COLO668 (cell line): ENCODE data around the gene IL17F.

Experiments
- DNase-seq: peaks from one replicate; lab custom pipeline; 2025; ENCODE audit not compliant: unreplicated experiment; lab: John Stamatoyannopoulos, UW

IL17F gene

DNA sequence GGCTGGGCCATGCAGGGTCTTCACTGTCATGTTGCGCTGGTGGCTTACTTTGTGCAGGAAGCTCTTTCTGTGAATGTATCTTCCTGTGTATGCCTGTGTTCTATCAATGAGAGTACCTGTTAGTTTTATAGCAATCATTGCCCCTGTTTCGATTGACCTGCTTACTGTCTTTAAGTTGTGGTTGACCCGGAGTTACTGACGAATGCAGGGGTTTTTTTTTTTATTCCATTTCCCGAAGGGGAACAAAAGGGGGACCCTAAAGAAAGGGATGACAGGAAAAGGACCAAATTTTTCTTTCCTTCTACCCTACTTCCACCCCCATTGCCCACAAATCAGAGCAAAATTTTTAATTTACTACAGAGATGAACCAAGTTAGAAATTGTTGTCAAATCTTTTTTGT lies at the start of gene IL17F:
Gene IL17F (minus strand): TSS at position 101 of the 400 bp plus-strand sequence. CDS start 71 bp downstream, at position 30.
- DNase-seq, result no peak

- DNase-seq, result no peak
Measured at GRCh38 chr6:52293067-52293466, 48.8 kb upstream of the IL17F start.

- DNase-seq, result no peak
Measured at GRCh38 chr6:52288841-52289240, 44.5 kb upstream of the IL17F start.

GRCh38 chr6:52288216-52288615 lies 43.9 kb upstream of the IL17F start:
- DNase-seq, result no peak

- DNase-seq, result peak; percentile 54
Measured at GRCh38 chr6:52286798-52287432, 42.6 kb upstream of the IL17F start.

DNA sequence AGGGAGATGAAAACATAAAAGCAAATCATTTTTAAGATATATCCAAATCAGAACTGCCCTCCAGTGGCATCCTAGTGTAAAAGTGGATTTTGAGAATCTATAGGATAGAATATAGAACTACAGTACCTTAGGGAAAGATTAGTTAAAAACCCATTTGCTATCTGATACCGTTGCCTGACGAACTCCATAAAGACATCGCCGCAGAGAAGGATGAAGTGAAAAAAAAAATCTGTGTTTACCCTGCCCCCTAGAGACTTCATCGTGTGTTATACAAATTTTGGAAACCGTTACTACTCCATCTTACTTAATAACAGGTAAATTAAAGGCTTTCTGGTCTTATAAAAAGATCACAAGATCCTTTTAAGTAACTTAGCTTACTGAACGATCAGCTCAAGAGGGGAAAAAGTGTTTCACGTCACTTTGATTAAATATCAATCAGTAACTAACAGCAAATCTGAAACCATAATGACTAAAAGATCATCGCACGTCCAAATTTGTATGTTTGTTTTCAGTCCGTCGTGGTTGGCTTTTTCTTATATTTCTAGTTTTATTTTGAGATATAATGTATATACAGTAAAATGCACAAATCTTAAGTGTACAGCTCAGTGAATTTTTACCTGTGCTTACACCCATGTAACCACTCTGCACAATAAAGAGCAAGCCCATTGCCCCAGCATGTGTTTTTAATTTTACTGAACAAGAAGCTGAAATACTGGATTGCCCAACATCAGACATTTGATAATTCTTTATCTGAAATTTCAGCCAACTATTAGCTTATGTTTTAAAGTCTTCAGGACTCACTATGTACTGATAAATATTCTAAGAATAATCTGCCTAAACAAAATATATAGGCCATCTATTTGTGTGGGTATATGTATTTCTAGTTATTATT lies 41.1 kb upstream of the IL17F start:
- no peak for DNase-seq

- peak; percentile 93 for DNase-seq
Measured at GRCh38 chr6:52284460-52285176, 40.3 kb upstream of the IL17F start, which contains the start of gene MCM3. MCM3 (minus strand) TSS chr6:52284742; CDS start chr6:52284674, 68 bp downstream.

- peak; percentile 59 for DNase-seq
Measured at GRCh38 chr6:52284131-52284459, 39.8 kb upstream of the IL17F start.

DNA sequence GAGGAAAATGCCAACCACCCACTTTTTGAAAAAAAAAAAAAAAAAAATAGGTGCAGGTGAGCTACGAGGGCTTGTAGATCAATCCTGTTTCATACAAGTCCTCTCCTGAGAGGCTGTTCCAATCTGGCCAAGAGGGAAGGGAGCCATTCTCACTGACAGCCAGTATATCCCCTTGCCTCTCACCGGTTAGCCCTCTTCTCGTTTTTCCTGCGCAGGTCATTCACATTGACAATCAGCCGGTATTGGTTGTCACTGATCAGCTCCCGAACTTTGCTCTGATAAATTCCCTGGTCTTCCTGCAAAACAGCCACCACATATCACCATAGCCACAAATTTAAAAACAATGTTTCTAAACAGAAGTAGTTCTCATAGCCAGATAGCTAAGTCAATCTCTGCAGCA lies 38.8 kb upstream of the IL17F start:
- DNase-seq, result no peak

DNA sequence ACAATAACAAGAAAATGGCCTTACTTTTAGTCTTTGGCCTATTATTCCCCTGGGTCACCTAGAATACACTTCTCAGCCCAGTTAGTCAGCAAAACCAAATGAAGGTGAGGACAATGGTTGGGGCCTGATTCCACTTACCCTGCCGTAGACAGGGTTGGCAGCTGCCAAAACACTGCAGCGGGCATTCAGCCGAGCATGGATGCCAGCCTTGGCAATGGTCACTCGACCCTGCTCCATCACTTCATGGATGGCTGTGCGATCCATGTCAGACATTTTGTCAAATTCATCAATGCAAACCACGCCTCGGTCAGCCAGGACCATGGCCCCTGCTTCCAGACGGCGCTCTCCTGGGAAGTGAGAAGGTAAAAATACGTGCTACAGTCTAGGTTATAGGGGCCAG lies 31.8 kb upstream of the IL17F start:
- DNase-seq, result no peak

DNA sequence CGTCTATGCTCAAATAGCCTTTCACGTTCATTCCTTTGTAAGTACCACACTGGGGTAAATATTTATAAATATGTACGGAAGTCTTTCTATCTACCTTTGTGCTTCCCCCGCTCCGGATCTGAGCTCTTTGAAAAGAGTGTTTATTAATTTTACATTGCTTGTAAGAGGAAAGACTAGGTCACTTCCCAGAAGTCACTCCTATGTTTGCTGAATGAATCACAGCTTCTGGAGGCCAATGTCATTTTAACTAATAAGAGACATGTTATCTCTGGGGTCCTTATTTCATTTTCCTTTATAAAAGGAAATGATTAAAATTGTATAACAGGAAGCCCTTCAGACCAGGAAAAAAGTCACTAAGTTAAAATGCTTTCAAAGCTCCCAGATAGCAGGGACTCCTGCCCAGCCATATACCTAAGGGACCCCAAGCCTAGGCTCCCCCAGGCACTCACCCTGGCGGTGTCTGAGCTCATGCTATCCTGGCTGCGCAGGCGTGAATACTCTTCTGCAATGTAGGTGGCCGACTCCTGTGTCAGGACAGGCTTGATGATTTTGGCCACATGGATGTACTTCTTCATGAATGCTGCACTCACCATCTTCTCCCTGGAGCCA lies 27.7 kb upstream of the IL17F start:
- no peak for DNase-seq

- peak; percentile 35 for DNase-seq
Measured at GRCh38 chr6:52263709-52264540, 19.6 kb upstream of the IL17F start.

- DNase-seq, result no peak
Measured at GRCh38 chr6:52262620-52263344, 18.5 kb upstream of the IL17F start.

DNA sequence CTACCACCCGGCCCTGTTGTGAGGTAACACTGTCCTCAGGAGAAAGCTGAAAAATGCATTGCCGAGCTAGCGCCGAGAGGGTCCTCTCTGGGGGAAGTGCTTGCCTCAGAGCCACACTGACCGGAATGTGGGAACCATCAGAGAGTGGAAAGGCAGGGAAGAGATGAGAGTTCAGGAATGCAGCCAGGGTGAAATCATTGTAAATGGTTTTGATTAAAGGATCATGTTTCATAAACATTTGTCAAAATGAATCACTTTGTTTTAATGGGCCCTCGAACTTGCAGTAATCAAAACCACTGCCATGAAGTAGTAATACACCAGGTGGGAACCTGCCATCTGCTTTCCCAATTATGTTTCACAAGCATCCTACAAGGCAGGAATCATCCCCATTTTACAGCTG lies 16.9 kb upstream of the IL17F start:
- DNase-seq, result no peak

DNA sequence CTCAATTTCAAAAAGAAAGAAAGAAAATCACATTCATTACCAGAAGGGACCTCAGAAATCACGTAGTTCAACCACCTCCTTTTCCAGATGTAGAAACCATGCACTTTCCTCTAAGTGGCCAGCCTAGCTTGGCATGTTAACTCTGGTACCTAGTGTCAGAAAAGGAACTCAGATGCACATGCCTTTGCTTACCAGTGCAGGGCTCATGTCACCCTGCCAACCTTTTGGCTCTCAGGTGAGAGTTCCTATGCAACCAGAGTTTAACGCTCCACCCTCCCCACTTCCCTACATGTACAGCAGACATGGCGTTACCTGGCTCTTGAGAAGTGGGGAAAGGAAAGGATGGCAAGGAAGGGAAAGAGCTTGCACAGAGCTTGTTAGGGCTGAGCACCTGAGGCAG lies 16.3 kb upstream of the IL17F start:
- DNase-seq, result no peak

DNA sequence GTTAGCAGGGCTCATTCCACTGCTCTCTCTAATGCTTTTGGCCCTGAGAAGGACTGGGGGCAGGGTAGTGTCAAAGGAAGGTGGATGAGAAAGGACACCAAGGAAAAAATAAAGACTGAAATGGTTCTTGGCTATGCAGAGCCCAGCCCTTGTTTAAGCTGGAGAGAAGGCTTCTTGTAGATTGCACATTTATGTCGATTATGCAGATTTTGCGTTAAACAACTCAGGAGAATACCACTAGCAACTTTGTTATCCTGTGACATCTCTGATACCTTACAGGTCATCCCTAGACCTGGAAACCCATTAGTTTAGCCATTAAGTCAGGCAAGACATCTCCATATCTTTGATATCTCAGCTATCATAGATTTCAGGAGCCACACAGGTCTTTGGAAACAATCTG lies 11.1 kb upstream of the IL17F start:
- DNase-seq, result no peak

DNA sequence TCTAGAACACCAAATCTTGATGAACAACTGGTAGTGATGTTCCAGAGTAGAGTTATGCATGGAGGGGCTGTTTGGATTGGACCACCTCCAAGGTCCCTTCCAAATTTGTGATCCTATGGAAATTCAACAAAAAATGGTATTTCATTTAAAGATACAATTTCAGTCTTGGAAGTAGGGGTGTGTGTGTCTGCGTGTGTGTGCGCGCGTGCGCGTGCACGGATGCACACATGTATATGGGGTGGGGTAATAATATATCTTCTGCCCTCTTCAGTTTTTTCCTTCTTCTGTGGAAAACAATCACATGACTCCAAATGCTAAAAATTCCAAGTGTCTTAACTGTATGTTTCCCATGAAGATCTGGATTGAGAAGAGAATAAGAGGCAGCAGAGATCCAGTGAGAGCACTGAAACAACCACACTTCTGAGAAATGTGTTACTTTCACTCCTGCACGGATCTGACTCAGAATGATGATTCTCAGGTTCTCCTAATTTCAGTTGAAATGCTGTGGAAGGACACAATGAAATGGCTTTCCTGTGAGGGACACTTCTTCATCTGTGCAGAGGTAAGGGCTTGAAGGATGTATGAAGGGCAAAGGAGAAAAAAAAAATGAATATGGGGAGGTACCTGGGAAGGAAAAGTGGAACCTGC lies 10.6 kb upstream of the IL17F start:
- DNase-seq, result no peak

GRCh38 chr6:52253494-52253893 lies 9.2 kb upstream of the IL17F start:
- DNase-seq, result no peak

GRCh38 chr6:52251113-52251512 lies 6.8 kb upstream of the IL17F start:
- DNase-seq, result no peak
